IMR-90 (cell line): ENCODE measurements around the gene DNAH5. TPM values are rescaled to one million over a fixed set of nuclear protein-coding genes. Genes with fewer than 3 reads are reported as not detected.
"Not testable (repeated sequence)": the region's sequence is repeated elsewhere in the genome, so short reads cannot be mapped to it uniquely, and the experiment has no call there.

Experiments
- ATAC-seq: fragments of 200-7000 bp; cut with Tn5 transposase; 2 replicates; pipeline ENCODE4 v1.9.1; 2020; ENCODE audit warnings: low read depth, mild to moderate bottlenecking, moderate library complexity
- BruUV-seq: library from RNA; stranded (reverse); fragments of 400-500 nt; replicated peaks from 2 replicates; lab custom pipeline; 2021; lab: Mats Ljungman, UMichigan
- CTCF ChIA-PET: fragments of 300-600 bp; formaldehyde crosslinking; extraction: SDS; loops from one replicate; lab custom pipeline; 2021; ENCODE audit warnings: antibody characterized with exemption; lab: Yijun Ruan, JAX
- POLR2A ChIA-PET: fragments of 300-600 bp; sonication (Branson Sonifier 250); formaldehyde crosslinking; loops from one replicate; lab custom pipeline; 2022; ENCODE audit warnings: antibody characterized with exemption; ENCODE audit not compliant: unreplicated experiment; lab: Charles Lee
- DNase-seq: peaks from one replicate; pipeline ENCODE4 v3.0.0; 2013
- H2AFZ ChIP-seq: replicated peaks from 2 replicates; pipeline ENCODE3; 2013; ENCODE audit warnings: low read length, mild to moderate bottlenecking; ENCODE audit not compliant: poor library complexity
- H2AK5ac ChIP-seq: 2 replicates; pipeline ENCODE4 v1.6.1; 2013; ENCODE audit warnings: low read depth, low read length, inconsistent platforms
- H2AK9ac ChIP-seq: replicated peaks from 2 replicates; pipeline ENCODE3; 2013; ENCODE audit warnings: mild to moderate bottlenecking, low read depth, low read length, moderate library complexity; ENCODE audit not compliant: poor library complexity
- H2BK120ac ChIP-seq: 2 replicates; pipeline ENCODE4 v1.6.1; 2013; ENCODE audit warnings: low read depth, low read length, inconsistent platforms
- H2BK15ac ChIP-seq: 3 replicates; pipeline ENCODE4 v1.6.1; 2013; ENCODE audit warnings: low read depth, low read length, inconsistent platforms
- H2BK20ac ChIP-seq: 2 replicates; pipeline ENCODE4 v1.6.1; 2013; ENCODE audit warnings: low read depth, mild to moderate bottlenecking, inconsistent platforms, low read length, moderate library complexity
- H2BK5ac ChIP-seq: 2 replicates; pipeline ENCODE4 v1.6.1; 2013; ENCODE audit warnings: mild to moderate bottlenecking, low read depth, low read length, inconsistent platforms; ENCODE audit not compliant: poor library complexity, severe bottlenecking
- H3K14ac ChIP-seq: replicated peaks from 2 replicates; pipeline ENCODE4 v1.6.1; 2013; ENCODE audit warnings: low read depth, low read length, inconsistent platforms
- H3K18ac ChIP-seq: 2 replicates; pipeline ENCODE4 v1.6.1; 2013; ENCODE audit warnings: low read depth, low read length, control low read depth
- H3K23ac ChIP-seq: 2 replicates; pipeline ENCODE4 v1.6.1; 2013; ENCODE audit warnings: low read depth, low read length, inconsistent platforms
- H3K27ac ChIP-seq: 2 replicates; pipeline ENCODE4 v1.5.1; 2013; ENCODE audit warnings: mild to moderate bottlenecking, control low read depth, low read length; ENCODE audit not compliant: insufficient read depth
- H3K27me3 ChIP-seq: 2 replicates; pipeline ENCODE4 v1.6.1; 2013; ENCODE audit warnings: low read length; ENCODE audit not compliant: control insufficient read depth, insufficient read depth
- H3K36me3 ChIP-seq: 2 replicates; pipeline ENCODE4 v1.6.1; 2013; ENCODE audit warnings: low read length, mixed read lengths; ENCODE audit not compliant: control insufficient read depth, insufficient read depth
- H3K4ac ChIP-seq: 2 replicates; pipeline ENCODE4 v1.6.1; 2013; ENCODE audit warnings: low read depth, low read length, inconsistent platforms
- H3K4me1 ChIP-seq: 2 replicates; pipeline ENCODE4 v1.6.1; 2013; ENCODE audit warnings: low read length, mixed read lengths; ENCODE audit not compliant: control insufficient read depth, insufficient read depth
- H3K4me2 ChIP-seq: 2 replicates; pipeline ENCODE4 v1.6.1; 2013; ENCODE audit warnings: low read depth, mild to moderate bottlenecking, control low read depth, low read length, moderate library complexity
- H3K4me3 ChIP-seq: 2 replicates; pipeline ENCODE4 v1.5.1; 2013; ENCODE audit warnings: low read depth, mild to moderate bottlenecking, control low read depth, low read length, moderate library complexity; ENCODE audit not compliant: insufficient read depth
- H3K56ac ChIP-seq: 2 replicates; pipeline ENCODE4 v1.6.1; 2013; ENCODE audit warnings: low read length, inconsistent platforms; ENCODE audit not compliant: insufficient read depth; ENCODE audit errors: extremely low read depth
- H3K79me1 ChIP-seq, 2 experiments: 2 replicates each; pipeline ENCODE4 v1.6.1; 2013; ENCODE audit warnings: low read length in 2 of 2, inconsistent platforms in 1 of 2, low read depth in 1 of 2
- H3K9ac ChIP-seq: 2 replicates; pipeline ENCODE4 v1.6.1; 2013; ENCODE audit warnings: low read depth, low read length, control low read depth
- H3K9me1 ChIP-seq: 2 replicates; pipeline ENCODE4 v1.6.1; 2013; ENCODE audit warnings: low read length, inconsistent platforms; ENCODE audit not compliant: insufficient read depth
- H3K9me3 ChIP-seq: 2 replicates; pipeline ENCODE4 v1.6.1; 2013; ENCODE audit warnings: low read length; ENCODE audit not compliant: control insufficient read depth, insufficient read depth
- H4K20me1 ChIP-seq: 2 replicates; pipeline ENCODE4 v1.6.1; 2013; ENCODE audit warnings: low read length, inconsistent platforms; ENCODE audit not compliant: insufficient read depth
- H4K5ac ChIP-seq: 2 replicates; pipeline ENCODE4 v1.6.1; 2013; ENCODE audit warnings: mild to moderate bottlenecking, low read depth, low read length, control low read depth
- H4K8ac ChIP-seq, 2 experiments: 2 replicates each; pipeline ENCODE4 v1.6.1; 2013; ENCODE audit warnings: low read depth in 2 of 2, low read length in 2 of 2, control low read depth in 1 of 2, inconsistent platforms in 1 of 2
- H4K91ac ChIP-seq: 2 replicates; pipeline ENCODE4 v1.6.1; 2013; ENCODE audit warnings: low read depth, low read length, inconsistent platforms; ENCODE audit not compliant: insufficient read depth
- WGBS, 2 experiments: methylation state at CpG; one replicate each; pipeline versions ENCODE4 v1.1.5 to v1.1.7; 2013; ENCODE audit warnings: missing lambda C conversion rate in 2 of 2; ENCODE audit not compliant: insufficient read length in 1 of 2; ENCODE audit errors: extremely low coverage in 2 of 2; 5-methylcytosine and 5-hydroxymethylcytosine counted together
- dilution Hi-C: fragments of 300-500 bp; cut with HindIII; formaldehyde crosslinking; loops from one replicate; pipeline ENCODE4 v1.14.3; 2018; ENCODE audit warnings: low sequenced_read_pairs; ENCODE audit not compliant: unreplicated experiment
- in situ Hi-C: fragments of 300-500 bp; cut with MboI; formaldehyde crosslinking; loops from 3 replicates; pipeline ENCODE4 v1.14.3; 2019; ENCODE audit warnings: low sequenced_read_pairs, inconsistent platforms, mixed read lengths
- intact Hi-C: fragments of 100-400 bp; cut with micrococcal nuclease; formaldehyde crosslinking; loops from 2 replicates; pipeline ENCODE4 v1.10.0; 2022
- polyA plus RNA-seq, 3 experiments: library from polyadenylated mRNA; depleted of rRNA; stranded (reverse); fragments of >200 nt; gene quantifications; 2 replicates each; pipeline ENCODE4 v1.2.3, GENCODE V29; 2012; ENCODE audit warnings: low replicate concordance in 1 of 3
- total RNA-seq: library from RNA; depleted of rRNA; stranded (reverse); fragments of >200 nt; gene quantifications from 2 replicates; pipeline ENCODE4 v1.2.3, GENCODE V29; 2012

DNAH5 gene
- total and polyA plus RNA-seq, 2 of the 4 experiments (the other 2 are of a cell fraction), result 1.9 to 4.3 TPM

DNA sequence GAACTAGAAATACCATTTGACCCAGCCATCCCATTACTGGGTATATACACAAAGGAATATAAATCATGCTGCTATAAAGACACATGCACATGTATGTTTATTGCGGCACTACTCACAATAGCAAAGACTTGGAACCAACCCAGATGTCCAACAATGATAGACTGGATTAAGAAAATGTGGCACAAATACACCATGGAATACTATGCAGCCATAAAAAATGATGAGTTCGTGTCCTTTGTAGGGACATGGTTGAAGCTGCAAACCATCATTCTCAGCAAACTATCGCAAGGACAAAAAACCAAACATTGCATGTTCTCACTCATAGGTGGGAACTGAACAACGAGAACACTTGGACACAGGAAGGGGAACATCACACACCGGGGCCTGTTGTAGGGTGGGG is 40.4 kb upstream of the DNAH5 start:
- H2BK15ac ChIP-seq, CTCF ChIA-PET, DNase-seq, H3K36me3 ChIP-seq, ATAC-seq, H3K56ac ChIP-seq, H3K4me2 ChIP-seq, H3K14ac ChIP-seq, H4K20me1 ChIP-seq, H3K4me3 ChIP-seq, H3K18ac ChIP-seq, H3K27me3 ChIP-seq, H2AK5ac ChIP-seq, H3K4ac ChIP-seq, H2AK9ac ChIP-seq, H2AFZ ChIP-seq, H3K23ac ChIP-seq, POLR2A ChIA-PET, H4K5ac ChIP-seq, dilution Hi-C loops, H2BK120ac ChIP-seq, H3K9me3 ChIP-seq, H2BK20ac ChIP-seq, H2BK5ac ChIP-seq, H4K91ac ChIP-seq, H4K8ac ChIP-seq, H3K9ac ChIP-seq, BruUV-seq, H3K27ac ChIP-seq: not testable (repeated sequence)
- no CpG with 5 or more reads among the region's 5 CpGs for WGBS, 2 experiments
- intact Hi-C loops, result loop anchor here (5.0 to 10.0 kb wide), 4 partner anchors 207 to 662 kb away; no protein-coding TSS in a partner anchor
- in situ Hi-C loops, result loop anchor here (5.0 to 25.0 kb wide), 2 partner anchors 157 to 677 kb away; partner anchors contain the start of genes OTULIN and TRIO
- H3K4me1 ChIP-seq, result peaks cover 19% of the 10 kb centered on the region
- H3K9me1 ChIP-seq, result peaks cover 20% of the 10 kb centered on the region
- peaks cover 49 to 69% of the 10 kb centered on the region in 2 experiments for H3K79me1 ChIP-seq
